KOPT-K1 (cell line): ENCODE results near the gene ITGA2.

Source experiments
- H3K27ac ChIP-seq: fragments of 200-600 bp; sonication (generic); 2 replicates; pipeline ENCODE4 v1.5.1; 2016; ENCODE audit warnings: antibody characterized with exemption, mild to moderate bottlenecking, low read depth, low read length; ENCODE audit not compliant: poor library complexity, severe bottlenecking
- H3K36me3 ChIP-seq: fragments of 200-600 bp; sonication (generic); 2 replicates; pipeline ENCODE4 v1.5.1; 2017; ENCODE audit warnings: antibody characterized with exemption, mild to moderate bottlenecking, low read length, moderate library complexity; ENCODE audit not compliant: insufficient read depth
- H3K9me3 ChIP-seq: fragments of 200-600 bp; sonication (generic); 2 replicates; pipeline ENCODE4 v1.5.1; 2017; ENCODE audit warnings: antibody characterized with exemption, low read length, mild to moderate bottlenecking; ENCODE audit not compliant: insufficient read depth, poor library complexity, severe bottlenecking

ITGA2 gene

DNA sequence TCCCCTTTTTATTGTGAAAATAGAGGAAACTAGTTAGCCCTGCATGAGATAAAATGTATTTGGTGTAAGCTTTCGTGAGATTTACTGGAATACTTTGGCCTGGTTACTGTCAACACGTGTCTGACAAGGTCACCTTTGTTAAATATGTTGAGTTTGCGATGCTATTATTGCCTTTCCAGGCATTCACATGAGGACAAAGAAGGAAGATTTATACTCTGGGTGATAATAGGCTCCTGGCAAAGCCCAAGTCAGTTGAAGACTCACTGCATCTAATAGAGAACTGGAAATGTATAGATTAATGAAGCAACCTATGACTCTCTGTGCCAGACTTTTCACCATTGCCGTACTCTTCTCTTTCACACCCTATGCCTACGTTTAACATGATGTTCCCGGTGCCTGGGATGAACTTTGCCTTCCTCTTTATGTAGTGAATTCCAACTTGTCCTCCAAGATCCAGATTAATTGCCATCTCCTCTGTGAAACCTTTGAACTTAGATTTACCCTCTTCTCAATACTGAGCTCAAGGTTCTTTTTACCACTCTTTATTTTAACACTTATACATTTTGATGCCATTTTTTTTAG is 33.9 kb downstream of the ITGA2 start:
- H3K36me3 ChIP-seq: no peaks in the 10 kb centered on the region
- H3K27ac ChIP-seq: no peak overlapping the region
- no peaks in the 10 kb centered on the region for H3K9me3 ChIP-seq

DNA sequence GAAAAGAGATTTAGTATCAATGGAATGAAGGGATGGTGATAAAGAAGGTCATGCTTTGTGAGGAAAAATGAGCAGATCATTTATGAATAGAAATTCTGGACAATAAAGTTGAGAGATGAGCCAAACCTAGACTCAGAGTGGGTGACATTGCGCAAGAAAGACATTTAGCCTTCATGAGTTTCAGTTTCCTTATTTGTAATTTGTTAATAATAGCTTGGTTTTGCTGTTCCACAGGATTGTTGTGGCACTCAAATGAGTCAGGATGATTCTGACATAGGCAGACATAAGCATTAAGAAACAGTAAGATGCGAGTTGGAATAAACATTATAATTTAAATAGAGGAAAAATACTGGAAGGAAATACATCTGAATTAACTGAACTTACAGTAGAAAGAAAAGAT is 34.8 kb downstream of the ITGA2 start:
- no peaks in the 10 kb centered on the region for H3K9me3 ChIP-seq
- no peaks in the 10 kb centered on the region for H3K36me3 ChIP-seq
- no peak overlapping the region for H3K27ac ChIP-seq

DNA sequence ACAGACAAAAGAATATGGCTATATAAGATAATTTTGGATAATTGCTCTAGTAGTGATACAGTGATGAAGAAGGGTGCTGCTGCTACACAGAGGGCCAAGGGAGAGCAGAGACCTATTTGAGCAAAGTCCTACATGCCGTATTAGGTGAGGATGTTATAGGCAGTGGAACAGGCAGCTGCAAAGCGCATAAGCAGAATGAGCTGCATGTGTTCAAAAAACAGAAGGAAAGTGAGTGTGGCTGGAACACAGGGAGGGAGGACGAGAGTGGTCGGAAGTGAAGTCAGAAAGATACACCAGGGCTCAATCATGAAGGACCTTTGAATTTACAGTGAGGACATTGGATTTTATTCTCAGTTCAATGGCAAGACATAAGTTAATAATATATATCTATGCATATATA is 35.4 kb downstream of the ITGA2 start:
- H3K27ac ChIP-seq: no peak overlapping the region
- no peaks in the 10 kb centered on the region for H3K9me3 ChIP-seq
- H3K36me3 ChIP-seq: no peaks in the 10 kb centered on the region

DNA sequence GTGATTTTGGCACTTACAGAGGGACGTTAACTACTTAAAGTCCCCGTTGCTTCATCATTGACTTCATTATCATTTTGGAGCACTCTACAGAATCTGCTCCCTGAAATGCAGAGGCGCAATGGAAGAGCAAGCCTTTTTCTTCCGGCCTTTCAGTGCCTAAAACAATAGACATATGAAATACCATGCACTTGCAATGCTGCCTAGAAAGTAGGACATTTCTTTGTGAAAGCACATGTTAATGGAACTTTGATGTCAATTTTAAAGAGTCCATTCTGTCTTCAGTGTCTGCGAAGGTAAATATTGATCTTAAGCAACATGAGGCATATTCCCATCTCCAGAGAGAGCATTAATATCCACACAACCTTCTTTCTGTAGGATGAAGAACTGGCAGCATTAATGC is 36.3 kb downstream of the ITGA2 start:
- Histone ChIP-seq H3K9me3 (no peaks in the 10 kb centered on the region), H3K36me3 (no peaks in the 10 kb centered on the region), H3K27ac (no peak overlapping the region)

DNA sequence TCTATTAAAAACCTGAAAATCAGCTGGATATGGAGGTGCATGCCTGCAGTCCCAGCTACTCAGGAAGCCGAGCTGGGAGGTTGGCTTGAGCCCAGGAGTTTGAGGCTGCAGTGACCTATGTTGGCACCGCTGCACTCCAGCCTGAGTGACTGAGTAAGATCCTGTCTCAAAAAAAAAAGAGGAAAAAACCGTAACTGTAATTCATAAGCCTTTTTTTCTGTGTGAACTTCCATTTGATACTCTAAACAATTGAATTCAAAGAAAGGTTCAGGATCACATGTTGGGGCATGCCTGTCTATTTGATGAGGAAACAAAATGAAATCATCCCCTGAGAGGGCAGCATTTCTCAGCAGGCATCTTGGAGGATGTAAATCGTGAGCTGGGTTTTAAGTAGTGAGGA is 38.8 kb downstream of the ITGA2 start:
- Histone ChIP-seq H3K36me3 (no peaks in the 10 kb centered on the region), H3K9me3 (no peaks in the 10 kb centered on the region), H3K27ac (no peak overlapping the region)

DNA sequence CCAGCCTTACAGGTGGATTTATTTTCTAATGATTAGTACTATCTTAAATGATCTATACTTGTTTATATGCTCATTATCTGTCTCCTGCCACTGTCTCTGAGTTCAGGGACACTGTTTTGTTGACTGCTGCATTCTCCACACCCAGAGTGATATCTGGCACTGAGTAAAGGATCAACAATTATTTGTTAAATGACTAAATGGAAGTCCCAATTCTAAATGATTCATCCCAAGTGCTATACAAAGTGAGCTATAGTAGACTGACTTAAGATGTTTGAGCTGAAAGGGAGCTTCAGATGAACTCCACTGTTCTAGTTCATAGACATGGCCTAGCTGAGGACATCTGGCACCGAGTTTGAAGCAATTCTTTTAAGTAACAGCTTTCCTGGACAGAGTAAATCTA is 40.5 kb downstream of the ITGA2 start:
- H3K27ac ChIP-seq: no peak overlapping the region
- no peaks in the 10 kb centered on the region for H3K36me3 ChIP-seq
- H3K9me3 ChIP-seq: no peaks in the 10 kb centered on the region

DNA sequence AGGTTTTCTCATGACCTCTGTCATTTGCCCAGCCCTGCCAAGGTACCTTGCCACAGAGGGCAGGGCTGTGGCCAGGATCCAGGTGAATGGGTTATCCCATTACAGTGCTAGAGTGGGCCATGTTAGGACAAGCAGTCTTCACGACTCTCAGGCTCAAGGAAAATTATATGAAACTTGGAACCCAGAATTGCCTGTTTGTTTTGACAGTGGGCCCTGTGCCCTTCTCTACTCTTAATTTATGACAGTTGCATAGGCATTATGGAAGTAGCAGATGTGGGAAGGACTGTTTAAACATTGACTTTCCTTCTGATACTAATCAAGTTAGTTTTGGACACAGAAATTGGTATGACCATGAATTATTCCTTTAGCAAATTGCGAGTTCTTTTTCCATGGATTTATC is 41.7 kb downstream of the ITGA2 start:
- Histone ChIP-seq H3K9me3 (no peaks in the 10 kb centered on the region), H3K27ac (no peak overlapping the region), H3K36me3 (no peaks in the 10 kb centered on the region)

DNA sequence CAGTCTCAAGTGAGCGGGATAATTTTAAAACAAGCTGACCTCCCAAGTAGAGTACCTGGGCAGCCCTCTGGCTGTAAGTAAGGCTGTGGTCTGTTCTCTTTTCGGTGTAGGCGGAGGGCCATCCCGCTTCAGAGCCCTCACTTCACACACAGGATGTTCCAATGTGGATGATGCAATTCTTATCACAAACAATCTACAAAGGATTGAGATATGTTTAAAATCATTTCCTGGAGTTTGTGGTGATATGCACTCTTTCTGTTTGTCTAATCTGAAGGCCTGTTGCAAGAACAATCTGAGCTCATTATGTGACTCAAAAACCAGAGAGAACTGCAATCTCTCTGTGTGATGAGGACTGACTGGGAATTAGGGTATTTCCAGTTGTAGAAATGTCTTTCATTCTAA is 42.5 kb downstream of the ITGA2 start:
- Histone ChIP-seq H3K27ac (peak overlapping the region; percentile 39), H3K9me3 (no peaks in the 10 kb centered on the region), H3K36me3 (no peaks in the 10 kb centered on the region)

DNA sequence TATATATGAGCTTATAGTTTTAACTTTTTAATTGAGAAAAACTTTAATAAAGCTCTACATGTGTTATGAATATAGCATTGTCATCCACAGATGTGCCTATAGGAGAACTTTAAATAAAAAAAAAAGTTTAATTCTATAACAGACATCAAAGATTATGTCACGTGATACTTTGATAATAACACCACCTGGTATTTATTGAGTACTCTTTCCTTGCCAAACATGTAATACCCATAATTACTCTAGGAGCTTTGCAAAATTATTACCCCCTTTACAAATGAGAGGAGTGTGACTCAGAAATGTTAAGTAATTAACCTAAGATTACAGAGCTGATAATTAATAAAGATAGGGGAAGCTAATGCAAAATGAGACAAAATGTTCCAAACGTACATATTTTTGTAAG is 43.0 kb downstream of the ITGA2 start:
- Histone ChIP-seq H3K27ac (peak overlapping the region; percentile 39), H3K9me3 (no peaks in the 10 kb centered on the region), H3K36me3 (no peaks in the 10 kb centered on the region)

DNA sequence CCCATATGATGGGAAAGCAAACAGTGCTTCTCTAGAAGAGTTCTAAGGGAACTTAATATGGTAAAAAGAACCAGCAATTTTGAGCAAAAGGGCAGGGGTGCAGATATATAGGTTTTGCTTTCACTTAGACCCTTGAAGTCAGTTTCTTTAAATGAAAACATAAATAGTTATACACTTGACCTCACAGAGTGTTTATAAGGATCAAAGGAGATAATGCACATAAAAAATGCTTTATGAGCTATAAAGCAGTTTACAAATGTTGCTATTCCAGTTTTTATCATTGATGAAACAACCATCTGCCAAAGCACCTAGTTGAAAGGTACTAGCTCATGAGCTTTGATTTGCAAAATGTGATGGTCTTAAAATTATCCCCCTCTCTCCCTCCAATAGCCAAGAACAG is 45.7 kb downstream of the ITGA2 start:
- H3K27ac ChIP-seq: no peak overlapping the region
- no peaks in the 10 kb centered on the region for H3K9me3 ChIP-seq

DNA sequence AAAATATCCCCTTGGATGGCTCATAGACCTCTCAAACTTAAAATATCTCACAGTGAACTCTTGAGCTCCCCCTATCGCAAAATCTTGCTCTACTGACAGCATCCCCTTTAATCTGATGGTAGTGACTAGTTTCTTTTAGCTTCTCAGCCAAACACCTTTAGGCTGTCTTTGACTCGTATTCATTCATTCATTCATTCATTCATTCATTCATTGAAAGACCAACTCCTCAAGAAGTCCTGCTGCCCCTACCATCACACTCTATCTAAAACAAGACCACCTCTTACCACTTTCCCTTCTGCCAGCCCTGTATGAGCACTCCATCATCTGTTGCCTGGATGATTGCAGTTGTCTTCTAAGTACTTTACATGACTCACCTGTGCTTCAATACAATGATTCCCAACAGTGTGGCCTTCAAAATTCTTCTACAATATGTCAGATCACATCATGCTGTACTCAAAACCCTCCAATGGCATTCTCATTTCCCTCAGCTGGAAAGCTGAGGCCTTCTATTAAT is 46.8 kb downstream of the ITGA2 start:
- no peaks in the 10 kb centered on the region for H3K9me3 ChIP-seq
- no peaks in the 10 kb centered on the region for H3K36me3 ChIP-seq
- H3K27ac ChIP-seq: no peak overlapping the region

More for the DNA sequence above, 45.7 kb downstream of the ITGA2 start:
- no peaks in the 10 kb centered on the region for H3K36me3 ChIP-seq

DNA sequence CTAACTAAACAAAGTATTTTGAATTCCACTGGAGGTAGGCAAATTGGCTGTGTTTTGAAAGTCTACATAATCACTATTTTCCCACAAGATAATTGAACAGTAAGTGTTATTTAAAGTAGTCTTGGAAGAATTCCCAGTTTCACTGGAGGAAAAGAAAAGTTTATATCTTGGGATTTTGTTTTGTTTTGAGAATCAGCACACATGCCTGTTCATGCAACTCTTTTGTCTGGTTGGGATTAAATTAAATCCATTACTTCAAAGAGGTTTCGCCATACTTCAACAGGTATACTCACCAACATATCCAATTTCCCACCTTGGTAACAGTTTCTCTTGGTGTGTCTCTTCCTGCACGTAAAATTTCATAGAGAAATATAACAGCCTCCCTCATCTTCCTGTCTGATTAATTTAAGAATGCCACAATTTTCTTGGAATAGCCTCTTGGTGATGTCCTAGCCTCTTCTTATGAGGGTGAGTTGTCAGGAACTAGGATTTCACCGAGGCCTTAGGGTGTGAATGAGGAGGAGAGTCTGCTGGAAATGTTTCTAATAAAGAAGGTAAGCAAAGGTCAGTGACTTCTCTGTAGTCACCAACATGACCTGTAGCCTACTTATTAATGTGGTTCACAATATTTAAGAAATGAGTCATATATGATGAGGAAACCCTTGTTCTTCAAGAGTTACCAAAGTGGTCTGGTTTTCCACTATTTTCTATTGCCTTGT is 48.1 kb downstream of the ITGA2 start:
- Histone ChIP-seq H3K27ac (no peak overlapping the region), H3K36me3 (no peaks in the 10 kb centered on the region), H3K9me3 (no peaks in the 10 kb centered on the region)

DNA sequence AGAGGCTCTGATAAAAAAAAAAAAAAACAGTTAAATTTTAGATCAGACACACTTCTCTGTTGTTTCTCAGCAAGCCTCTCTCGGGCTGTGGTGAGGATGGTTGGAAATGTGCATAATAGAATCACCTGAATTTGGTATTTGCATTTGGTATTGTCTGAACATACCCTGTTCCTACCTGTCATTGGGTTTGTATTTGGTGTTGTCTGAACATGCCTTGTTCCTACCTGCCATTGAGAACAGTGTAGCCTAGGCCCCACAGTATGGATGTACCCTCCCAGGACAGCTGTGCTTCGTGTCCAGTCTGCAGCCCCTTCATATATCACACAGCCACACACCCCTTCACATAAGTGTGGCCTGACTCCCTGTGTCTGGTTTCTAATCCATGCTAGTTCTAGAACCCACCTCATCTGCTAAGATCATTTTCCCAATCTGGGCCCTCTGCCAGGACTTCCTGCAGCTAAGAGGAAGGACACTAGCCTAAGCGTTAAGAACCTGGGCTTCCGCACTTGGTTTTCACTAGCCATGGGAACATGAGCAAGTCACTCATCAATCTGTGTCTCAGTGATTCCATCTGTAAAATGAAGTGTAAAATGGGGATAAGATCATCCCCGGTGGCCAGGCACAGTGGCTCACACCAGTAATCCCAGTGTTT is 49.2 kb downstream of the ITGA2 start:
- Histone ChIP-seq H3K27ac (no peak overlapping the region), H3K9me3 (no peaks in the 10 kb centered on the region), H3K36me3 (no peaks in the 10 kb centered on the region)

DNA sequence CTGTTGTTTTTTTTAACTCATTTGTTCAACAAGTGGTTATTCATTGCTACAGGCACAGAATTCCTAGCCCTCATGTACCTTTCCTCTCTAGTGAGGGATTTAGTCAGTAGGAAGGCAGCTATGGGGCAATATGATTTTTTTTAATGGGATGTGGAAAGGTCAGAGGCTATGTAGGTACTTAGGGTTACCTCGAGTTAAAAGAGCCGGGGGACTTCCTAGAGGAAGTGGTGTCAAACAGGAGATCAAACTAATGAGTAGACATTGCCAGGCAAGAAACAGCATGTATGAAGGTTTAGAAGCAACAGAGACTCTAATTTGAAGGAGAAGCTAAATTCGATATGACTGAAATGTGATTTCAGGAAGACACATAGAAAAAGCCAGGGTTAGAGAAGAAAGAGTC is 50.7 kb downstream of the ITGA2 start:
- H3K27ac ChIP-seq: no peak overlapping the region
- no peaks in the 10 kb centered on the region for H3K9me3 ChIP-seq
- no peaks in the 10 kb centered on the region for H3K36me3 ChIP-seq

DNA sequence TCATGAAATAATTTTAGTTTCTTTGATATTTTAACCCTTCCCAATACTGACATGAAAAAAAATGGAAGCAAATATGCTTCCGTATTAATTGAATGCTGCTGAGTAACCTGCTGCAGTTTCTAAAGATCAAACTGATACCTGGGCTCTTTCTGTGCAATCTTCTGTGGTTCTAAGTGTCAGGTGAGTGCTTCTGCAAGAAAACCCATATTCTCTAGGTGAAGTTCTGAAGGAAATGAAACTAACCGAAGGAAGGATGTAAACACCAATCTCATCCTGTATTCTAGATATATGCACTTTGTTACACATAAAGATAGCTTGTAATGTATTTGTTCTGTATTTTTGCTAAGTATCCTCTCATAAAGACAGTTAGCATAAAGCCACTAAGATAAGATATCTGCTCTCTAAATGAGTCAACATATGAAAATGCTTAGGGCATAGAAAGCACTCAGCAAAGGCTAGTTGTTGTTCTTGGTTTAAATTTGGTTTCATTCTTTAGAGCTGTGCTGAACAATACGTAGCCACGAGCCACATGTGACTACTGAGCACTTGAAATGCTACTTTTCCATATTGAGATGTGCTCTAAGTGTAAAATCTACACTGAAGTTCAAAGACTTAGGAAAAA is 52.0 kb downstream of the ITGA2 start:
- Histone ChIP-seq H3K36me3 (no peaks in the 10 kb centered on the region), H3K9me3 (no peaks in the 10 kb centered on the region), H3K27ac (peak overlapping the region; percentile 69)
